ENCODE results near the gene EMILIN2. TPM values are rescaled to one million over a fixed set of nuclear protein-coding genes. Genes with fewer than 3 reads are reported as not detected.
A peak's percentile ranks its signal among the peaks of the same experiment; 100 is the strongest.
"Not testable (repeated sequence)": the region's sequence is repeated elsewhere in the genome, so short reads cannot be mapped to it uniquely, and the experiment has no call there.

EMILIN2 gene
- total RNA-seq, 1 donor from 2014 or later: 51.5 TPM

- intact Hi-C loops (cut with DNase I): no loop called here
- H3K4me3 ChIP-seq: peak overlapping the region; percentile 62
- peak; percentile 33 to 59 for ATAC-seq
- TF ChIP-seq CTCF (IDR thresholded peaks at IDR 0.05): no peak
- peaks cover 37% of the 10 kb centered on the region for H3K4me1 ChIP-seq
- H3K9me3 ChIP-seq: no peaks in the 10 kb centered on the region
- peak; percentile 60 for DNase-seq
- peaks cover 40% of the 10 kb centered on the region for H3K27me3 ChIP-seq (ENCODE audit: low read depth)
- H3K27ac ChIP-seq: peak overlapping the region; percentile 83
- H3K36me3 ChIP-seq: peaks cover under 1% of the 10 kb centered on the region
Observed at GRCh38 chr18:2847317-2848246, 776 bp downstream of the EMILIN2 start.

DNA sequence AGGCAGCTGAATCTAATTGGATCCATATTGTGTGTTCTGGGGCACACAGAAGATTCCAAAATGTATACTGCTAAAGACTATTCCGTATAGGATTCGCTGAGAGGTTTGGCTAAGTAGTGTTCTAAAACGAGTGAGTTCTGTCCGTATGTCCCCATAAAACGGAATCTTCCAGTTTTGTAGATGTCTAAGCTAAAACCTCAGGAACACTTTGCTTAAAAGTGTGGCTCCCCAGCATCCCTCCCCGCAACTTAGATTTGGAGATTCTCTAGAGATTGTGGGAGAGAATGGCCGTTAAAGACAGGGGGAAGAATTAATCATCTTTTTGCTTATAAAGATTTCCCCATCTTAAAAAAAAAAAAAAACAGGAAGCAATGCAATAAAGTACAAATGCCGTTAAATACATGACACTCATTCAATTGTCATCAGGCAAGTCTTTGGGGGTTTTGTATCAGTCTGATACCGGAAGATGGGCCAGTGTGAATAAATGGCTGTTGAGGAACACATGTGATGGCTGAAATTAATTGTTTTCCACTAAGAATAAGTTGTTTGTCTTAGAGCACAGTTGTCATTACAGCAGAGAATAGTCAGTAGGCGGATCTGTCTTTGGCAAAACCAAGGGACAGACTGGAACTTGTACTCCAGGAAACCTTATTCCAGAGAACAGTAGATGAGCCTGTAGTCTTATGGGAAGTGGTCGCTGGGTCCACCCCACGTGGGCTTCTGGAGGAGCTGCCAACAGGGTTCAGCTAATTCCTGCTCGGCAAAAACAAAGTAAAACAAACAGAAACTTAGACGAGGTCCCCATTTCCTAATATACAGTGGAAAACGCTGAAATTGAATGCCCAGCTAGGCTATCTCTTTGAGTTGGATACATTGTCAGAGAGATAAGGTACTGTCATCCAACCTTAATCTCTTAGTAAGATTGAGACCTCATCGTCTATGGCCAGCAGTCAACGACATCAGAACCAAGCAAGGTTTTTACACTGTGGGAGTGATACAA lies 1.7 kb downstream of the EMILIN2 start:
- intact Hi-C loops (cut with DNase I): no loop called here
- TF ChIP-seq CTCF (IDR thresholded peaks at IDR 0.05): no peak

GRCh38 chr18:2850816-2851215 lies 4.0 kb downstream of the EMILIN2 start:
- intact Hi-C loops (cut with DNase I): no loop called here

More for the DNA sequence above, 1.7 kb downstream of the EMILIN2 start:
- Histone ChIP-seq H3K27me3 (ENCODE audit: low read depth) (peaks cover 40% of the 10 kb centered on the region), H3K4me3 (peak overlapping the region; percentile 62), H3K4me1 (peaks cover 37% of the 10 kb centered on the region), H3K27ac (peak overlapping the region; percentile 83), H3K36me3 (peaks cover 10% of the 10 kb centered on the region), H3K9me3 (no peaks in the 10 kb centered on the region)
- no peak for ATAC-seq
- no peak for DNase-seq

GRCh38 chr18:2851771-2852170 lies 5.0 kb downstream of the EMILIN2 start:
- Histone ChIP-seq H3K4me3 (no peak overlapping the region), H3K36me3 (peaks cover 12% of the 10 kb centered on the region), H3K27me3 (ENCODE audit: low read depth) (peaks cover 29% of the 10 kb centered on the region), H3K9me3 (no peaks in the 10 kb centered on the region), H3K27ac (no peak overlapping the region), H3K4me1 (peaks cover 38% of the 10 kb centered on the region)
- ATAC-seq (no peak), DNase-seq (no peak)
- no peak for TF ChIP-seq CTCF (IDR thresholded peaks at IDR 0.05)
- intact Hi-C loops (cut with DNase I): no loop called here

More at GRCh38 chr18:2850816-2851215, 4.0 kb downstream of the EMILIN2 start:
- no peak overlapping the region for H3K4me3 ChIP-seq
- H3K27me3 ChIP-seq (ENCODE audit: low read depth): peaks cover 39% of the 10 kb centered on the region
- H3K9me3 ChIP-seq: no peaks in the 10 kb centered on the region
- no peak overlapping the region for H3K27ac ChIP-seq
- H3K4me1 ChIP-seq: peaks cover 39% of the 10 kb centered on the region
- H3K36me3 ChIP-seq: peaks cover 12% of the 10 kb centered on the region
- TF ChIP-seq CTCF (IDR thresholded peaks at IDR 0.05): no peak
- no peak for ATAC-seq
- DNase-seq: no peak

DNA sequence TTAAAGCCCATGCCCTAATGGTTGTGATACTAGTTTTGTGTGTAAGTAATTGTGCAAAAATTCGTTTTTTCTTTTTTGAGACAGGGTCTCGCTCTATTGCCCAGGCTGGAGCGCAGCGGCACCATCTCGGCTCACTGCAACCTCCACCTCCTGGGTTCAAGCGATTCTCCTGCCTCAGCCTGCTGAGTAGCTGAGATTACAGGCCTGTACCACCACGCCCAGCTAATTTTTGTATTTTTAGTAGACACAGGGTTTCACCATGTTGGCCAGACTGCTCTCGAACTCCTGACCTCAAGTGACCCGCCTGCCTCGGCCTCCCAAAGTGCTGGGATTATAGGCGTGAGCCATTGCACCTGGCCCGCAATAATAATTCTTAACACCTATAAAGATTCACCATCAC lies 5.7 kb downstream of the EMILIN2 start:
- peaks cover 39% of the 10 kb centered on the region for H3K4me1 ChIP-seq
- intact Hi-C loops (cut with DNase I); DNase-seq; ATAC-seq; H3K9me3 ChIP-seq; H3K4me3 ChIP-seq; H3K27ac ChIP-seq: not testable (repeated sequence)
- peaks cover 25% of the 10 kb centered on the region for H3K27me3 ChIP-seq (ENCODE audit: low read depth)
- H3K36me3 ChIP-seq: peaks cover 12% of the 10 kb centered on the region
